OCI-LY1 (cell line): ENCODE data around the gene GP1BB.

Experiments used
- H2AFZ ChIP-seq: fragments of 200-600 bp; sonication (generic), shearing (Covaris generic); 2 replicates; pipeline ENCODE4 v1.6.0; 2014; ENCODE audit warnings: antibody characterized with exemption, mild to moderate bottlenecking, low read length
- H3F3A ChIP-seq: fragments of 200-600 bp; sonication (generic), shearing (Covaris generic); 2 replicates; pipeline ENCODE4 v1.6.0; 2014; ENCODE audit warnings: mild to moderate bottlenecking, antibody characterized with exemption, low read length, moderate library complexity; ENCODE audit not compliant: insufficient read depth
- H3K27ac ChIP-seq: fragments of 200-600 bp; sonication (generic); 2 replicates; pipeline ENCODE4 v1.5.1; 2014; ENCODE audit warnings: low read length, mixed run types, mild to moderate bottlenecking, low read depth; ENCODE audit not compliant: poor library complexity, severe bottlenecking
- H3K27me3 ChIP-seq: fragments of 200-600 bp; sonication (generic); 2 replicates; pipeline ENCODE4 v1.6.0; 2014; ENCODE audit warnings: antibody characterized with exemption, mild to moderate bottlenecking, low read length, moderate library complexity; ENCODE audit not compliant: insufficient read depth
- H3K36me3 ChIP-seq: fragments of 200-600 bp; sonication (generic); 2 replicates; pipeline ENCODE4 v1.6.1; 2014; ENCODE audit warnings: mild to moderate bottlenecking, antibody characterized with exemption, low read length, moderate library complexity, mixed read lengths; ENCODE audit not compliant: insufficient read depth
- H3K4me1 ChIP-seq: fragments of 200-600 bp; sonication (generic); 2 replicates; pipeline ENCODE4 v1.5.1; 2014; ENCODE audit warnings: mild to moderate bottlenecking, low read length, moderate library complexity; ENCODE audit not compliant: insufficient read depth, severe bottlenecking
- H3K4me2 ChIP-seq: fragments of 200-600 bp; sonication (generic), shearing (Covaris generic); 2 replicates; pipeline ENCODE4 v1.6.1; 2014; ENCODE audit warnings: low read length
- H3K4me3 ChIP-seq: fragments of 200-600 bp; sonication (generic); 2 replicates; pipeline ENCODE4 v1.5.1; 2014; ENCODE audit warnings: low read length, low read depth, mild to moderate bottlenecking, mixed read lengths; ENCODE audit not compliant: poor library complexity, severe bottlenecking
- H3K79me2 ChIP-seq: fragments of 200-600 bp; shearing (Covaris generic); 2 replicates; pipeline ENCODE4 v1.6.1; 2016; ENCODE audit warnings: mixed run types, low read length, mixed read lengths; ENCODE audit not compliant: insufficient read depth
- H3K9ac ChIP-seq: fragments of 200-600 bp; sonication (generic), shearing (Covaris generic); 2 replicates; pipeline ENCODE4 v1.6.1; 2014; ENCODE audit warnings: mild to moderate bottlenecking, low read length, mixed read lengths
- H3K9me2 ChIP-seq: fragments of 200-600 bp; sonication (generic), shearing (Covaris generic); 2 replicates; pipeline ENCODE4 v1.6.1; 2014; ENCODE audit warnings: low read depth, mild to moderate bottlenecking, low read length, mixed read lengths
- H3K9me3 ChIP-seq: fragments of 200-600 bp; shearing (Covaris generic); 2 replicates; pipeline ENCODE4 v1.6.1; 2014; ENCODE audit warnings: low read length, mixed read lengths
- H4K20me1 ChIP-seq: fragments of 200-600 bp; sonication (generic), shearing (Covaris generic); 2 replicates; pipeline ENCODE4 v1.6.0; 2016; ENCODE audit warnings: mild to moderate bottlenecking, low read length; ENCODE audit not compliant: insufficient read depth
- CTCF ChIP-seq: fragments of 200-600 bp; sonication (generic), shearing (Covaris generic); IDR thresholded peaks from 2 replicates; pipeline ENCODE4 v1.5.1; 2017; ENCODE audit warnings: mild to moderate bottlenecking, antibody characterized with exemption, low read length, moderate library complexity, mixed read lengths
- EZH2 ChIP-seq: fragments of 200-600 bp; sonication (generic), shearing (Covaris generic); IDR thresholded peaks from 2 replicates; pipeline ENCODE4 v1.8.0; 2017; ENCODE audit warnings: borderline replicate concordance, mixed run types, mild to moderate bottlenecking, antibody characterized with exemption, low read length, moderate library complexity, mixed read lengths

Gene GP1BB

GRCh38 chr22:19757140-19757984, 34.0 kb downstream of the GP1BB start:
- H3K4me1 ChIP-seq: peaks cover 14% of the 10 kb centered on the region
- no peaks in the 10 kb centered on the region for H3K9me3 ChIP-seq
- peaks cover 7% of the 10 kb centered on the region for H3K27me3 ChIP-seq
- H3K4me2 ChIP-seq: peak overlapping the region; percentile 62
- H3K27ac ChIP-seq: no peak overlapping the region
- H3K9me2 ChIP-seq: no peaks in the 10 kb centered on the region
- no peaks in the 10 kb centered on the region for H3K79me2 ChIP-seq
- H2AFZ ChIP-seq: no peak overlapping the region
- H3K9ac ChIP-seq: no peak overlapping the region
- H4K20me1 ChIP-seq: no peaks in the 10 kb centered on the region
- H3K36me3 ChIP-seq: no peaks in the 10 kb centered on the region
- TF ChIP-seq EZH2: no peak
- no peak for TF ChIP-seq CTCF
- peak overlapping the region; percentile 49 for H3K4me3 ChIP-seq
- H3F3A ChIP-seq: no peaks in the 10 kb centered on the region

- no peaks in the 10 kb centered on the region for H3K79me2 ChIP-seq
- H3K4me3 ChIP-seq: no peak overlapping the region
- TF ChIP-seq EZH2 (no peak), CTCF (no peak)
- no peak overlapping the region for H2AFZ ChIP-seq
- no peak overlapping the region for H3K9ac ChIP-seq
- no peaks in the 10 kb centered on the region for H3F3A ChIP-seq
- peaks cover 10% of the 10 kb centered on the region for H3K27me3 ChIP-seq
- H3K4me1 ChIP-seq: peaks cover 14% of the 10 kb centered on the region
- H3K27ac ChIP-seq: no peak overlapping the region
- H3K9me2 ChIP-seq: no peaks in the 10 kb centered on the region
- H3K36me3 ChIP-seq: no peaks in the 10 kb centered on the region
- H4K20me1 ChIP-seq: no peaks in the 10 kb centered on the region
- no peaks in the 10 kb centered on the region for H3K9me3 ChIP-seq
- H3K4me2 ChIP-seq: no peak overlapping the region
Observed at GRCh38 chr22:19757985-19758895, 34.9 kb downstream of the GP1BB start.

GRCh38 chr22:19758896-19759426, 35.6 kb downstream of the GP1BB start:
- no peaks in the 10 kb centered on the region for H3K79me2 ChIP-seq

More at GRCh38 chr22:19758896-19759426, 35.6 kb downstream of the GP1BB start:
- H3K36me3 ChIP-seq: no peaks in the 10 kb centered on the region
- peaks cover 14% of the 10 kb centered on the region for H3K4me1 ChIP-seq
- TF ChIP-seq EZH2: no peak
- no peak for TF ChIP-seq CTCF
- no peaks in the 10 kb centered on the region for H3F3A ChIP-seq
- H3K9me3 ChIP-seq: no peaks in the 10 kb centered on the region
- no peak overlapping the region for H3K4me2 ChIP-seq
- no peaks in the 10 kb centered on the region for H4K20me1 ChIP-seq
- no peak overlapping the region for H3K9ac ChIP-seq
- no peaks in the 10 kb centered on the region for H3K9me2 ChIP-seq
- no peak overlapping the region for H2AFZ ChIP-seq
- peaks cover 12% of the 10 kb centered on the region for H3K27me3 ChIP-seq
- no peak overlapping the region for H3K27ac ChIP-seq
- no peak overlapping the region for H3K4me3 ChIP-seq
